GM12872 (cell line): ENCODE measurements around the gene CD300C.

Experiments used
- TF ChIP-seq, protein P1 (sequence below): IDR thresholded peaks from 3 replicates; pipeline ENCODE4 v1.5.1; 2011; ENCODE audit warnings: low read depth, mild to moderate bottlenecking, low read length, moderate library complexity; ENCODE audit not compliant: insufficient read depth

Gene CD300C

DNA sequence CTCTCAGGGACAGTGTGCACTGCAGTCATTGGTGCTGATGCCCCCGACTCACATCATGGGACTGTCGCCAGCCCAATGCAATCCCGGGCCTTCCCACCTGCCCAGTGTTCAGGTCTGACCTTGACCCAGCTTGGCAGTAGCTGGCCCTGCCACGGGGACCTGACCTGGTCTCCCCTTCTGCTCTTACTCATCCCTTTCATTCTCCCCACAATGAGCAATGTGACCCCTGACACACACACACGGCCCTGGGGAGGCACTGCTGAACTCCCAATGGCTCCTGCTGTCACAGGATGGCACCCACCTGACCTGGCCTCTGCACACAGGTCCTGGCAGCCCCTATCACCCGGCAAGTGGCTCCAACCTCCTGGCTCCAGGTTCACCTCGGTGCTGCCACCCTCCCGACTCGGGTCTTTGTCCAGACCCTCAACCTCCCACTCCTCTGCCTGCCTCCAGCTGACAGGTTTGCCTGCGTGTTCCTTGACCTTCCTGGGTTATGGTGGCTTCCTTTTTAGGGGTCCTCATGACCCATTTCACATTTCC lies 6.6 kb downstream of the CD300C start:
- TF ChIP-seq, protein P1, sequence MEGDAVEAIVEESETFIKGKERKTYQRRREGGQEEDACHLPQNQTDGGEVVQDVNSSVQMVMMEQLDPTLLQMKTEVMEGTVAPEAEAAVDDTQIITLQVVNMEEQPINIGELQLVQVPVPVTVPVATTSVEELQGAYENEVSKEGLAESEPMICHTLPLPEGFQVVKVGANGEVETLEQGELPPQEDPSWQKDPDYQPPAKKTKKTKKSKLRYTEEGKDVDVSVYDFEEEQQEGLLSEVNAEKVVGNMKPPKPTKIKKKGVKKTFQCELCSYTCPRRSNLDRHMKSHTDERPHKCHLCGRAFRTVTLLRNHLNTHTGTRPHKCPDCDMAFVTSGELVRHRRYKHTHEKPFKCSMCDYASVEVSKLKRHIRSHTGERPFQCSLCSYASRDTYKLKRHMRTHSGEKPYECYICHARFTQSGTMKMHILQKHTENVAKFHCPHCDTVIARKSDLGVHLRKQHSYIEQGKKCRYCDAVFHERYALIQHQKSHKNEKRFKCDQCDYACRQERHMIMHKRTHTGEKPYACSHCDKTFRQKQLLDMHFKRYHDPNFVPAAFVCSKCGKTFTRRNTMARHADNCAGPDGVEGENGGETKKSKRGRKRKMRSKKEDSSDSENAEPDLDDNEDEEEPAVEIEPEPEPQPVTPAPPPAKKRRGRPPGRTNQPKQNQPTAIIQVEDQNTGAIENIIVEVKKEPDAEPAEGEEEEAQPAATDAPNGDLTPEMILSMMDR: no peak

DNA sequence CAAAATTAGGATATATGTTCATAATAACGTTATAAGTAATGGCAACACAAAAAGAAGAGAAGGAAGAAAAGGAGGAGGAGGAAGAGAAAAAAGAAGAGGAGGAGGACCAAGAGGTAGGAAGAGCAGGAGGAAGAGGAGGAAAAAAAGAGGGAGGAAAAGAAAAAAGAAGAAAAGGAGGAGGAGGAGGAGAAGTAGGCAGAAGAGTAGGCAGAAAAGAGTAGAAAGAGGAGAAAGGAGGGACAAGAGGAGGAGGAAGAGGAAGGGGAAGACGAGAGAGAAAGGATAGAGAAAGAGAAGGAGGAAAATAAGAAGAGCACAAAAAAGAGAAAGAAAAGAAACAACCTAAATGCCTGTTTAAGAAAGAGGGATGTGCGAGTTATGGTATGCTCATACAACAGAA lies 9.0 kb downstream of the CD300C start:
- TF ChIP-seq, protein P1: no peak

DNA sequence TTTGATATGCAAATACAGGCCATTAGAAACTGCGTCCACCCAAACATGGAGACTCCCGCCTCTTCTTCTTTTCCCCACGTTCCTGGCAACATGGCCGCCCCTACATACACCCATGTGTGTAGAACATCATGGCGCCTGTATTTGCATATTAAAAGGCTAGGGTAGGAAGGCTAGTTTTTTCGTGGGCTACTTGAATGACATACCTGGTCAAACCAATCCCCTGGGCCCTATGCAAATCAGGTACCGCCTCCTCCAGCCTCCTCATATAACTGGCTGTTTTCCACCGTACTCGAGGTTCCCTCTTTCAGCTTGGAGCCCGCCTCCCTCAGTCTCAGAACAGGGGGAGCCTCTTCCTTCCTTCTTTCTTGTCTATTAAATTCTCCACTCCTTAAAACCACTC lies 13.8 kb downstream of the CD300C start:
- TF ChIP-seq, protein P1: no peak

DNA sequence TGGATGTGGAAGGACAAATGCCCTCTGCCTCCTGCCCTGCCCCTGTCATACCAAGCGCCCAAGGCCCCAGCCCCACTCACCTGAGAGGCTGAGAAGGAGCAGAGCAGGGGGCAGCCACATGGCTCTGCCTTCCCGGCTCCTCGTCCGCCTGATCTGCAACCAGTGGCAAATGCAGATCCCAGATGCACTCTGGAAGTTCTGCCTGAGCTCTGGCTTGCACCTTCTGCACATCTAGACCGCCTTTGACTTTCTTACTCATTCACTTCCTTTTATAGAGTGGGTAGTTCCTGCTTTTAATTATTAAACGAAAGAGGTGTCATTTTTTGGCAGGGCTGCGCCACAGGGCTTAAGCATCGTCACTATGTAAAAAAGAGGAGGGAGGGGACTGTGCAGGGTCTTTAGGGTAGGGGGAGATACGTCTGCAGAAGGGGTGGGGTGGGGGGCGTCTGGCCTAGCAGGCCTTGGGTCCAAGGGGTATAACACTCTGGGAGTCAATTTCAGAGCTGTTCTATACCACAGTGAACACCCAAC lies 14.6 kb downstream of the CD300C start, which contains the start of gene CD300LB:
CD300LB (minus strand) TSS at position 245 of the 531 bp plus-strand sequence; CDS start at position 120, 125 bp downstream.
- TF ChIP-seq, protein P1: no peak

DNA sequence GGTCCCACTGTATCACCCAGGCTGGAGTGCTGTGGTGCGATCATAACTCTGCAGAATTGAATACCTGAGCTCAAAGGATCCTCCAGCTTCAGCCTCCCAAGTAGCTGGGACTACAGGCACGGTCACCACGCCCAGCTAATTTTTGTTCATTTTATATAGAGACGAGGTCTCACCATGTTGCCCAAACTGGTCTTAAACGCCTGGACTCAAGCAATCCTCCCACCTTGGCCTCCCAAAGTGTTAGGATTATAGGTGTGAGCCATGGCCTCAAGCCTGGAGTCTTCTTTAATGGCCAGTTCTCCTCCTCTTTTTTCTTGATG lies 15.1 kb downstream of the CD300C start:
- TF ChIP-seq, protein P1: no peak

DNA sequence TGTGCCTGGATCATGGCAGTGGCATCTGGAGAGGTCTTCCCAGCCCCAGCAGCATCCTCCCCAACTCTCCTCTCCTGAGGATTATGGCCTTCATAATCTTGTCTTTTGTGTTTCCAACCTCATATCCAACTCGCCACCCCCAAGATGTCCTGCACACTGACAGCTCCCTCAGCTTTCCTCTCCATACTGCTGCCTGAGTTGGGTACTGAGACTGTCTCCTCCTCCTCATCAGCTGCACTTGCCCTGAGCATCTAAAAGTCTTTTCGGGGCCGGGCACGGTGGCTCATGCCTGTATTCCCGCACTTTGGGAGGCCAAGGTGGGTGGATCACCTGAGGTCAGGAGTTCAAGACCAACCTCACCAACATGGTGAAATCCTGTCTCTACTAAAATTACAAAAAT lies 16.7 kb downstream of the CD300C start:
- TF ChIP-seq, protein P1: no peak

DNA sequence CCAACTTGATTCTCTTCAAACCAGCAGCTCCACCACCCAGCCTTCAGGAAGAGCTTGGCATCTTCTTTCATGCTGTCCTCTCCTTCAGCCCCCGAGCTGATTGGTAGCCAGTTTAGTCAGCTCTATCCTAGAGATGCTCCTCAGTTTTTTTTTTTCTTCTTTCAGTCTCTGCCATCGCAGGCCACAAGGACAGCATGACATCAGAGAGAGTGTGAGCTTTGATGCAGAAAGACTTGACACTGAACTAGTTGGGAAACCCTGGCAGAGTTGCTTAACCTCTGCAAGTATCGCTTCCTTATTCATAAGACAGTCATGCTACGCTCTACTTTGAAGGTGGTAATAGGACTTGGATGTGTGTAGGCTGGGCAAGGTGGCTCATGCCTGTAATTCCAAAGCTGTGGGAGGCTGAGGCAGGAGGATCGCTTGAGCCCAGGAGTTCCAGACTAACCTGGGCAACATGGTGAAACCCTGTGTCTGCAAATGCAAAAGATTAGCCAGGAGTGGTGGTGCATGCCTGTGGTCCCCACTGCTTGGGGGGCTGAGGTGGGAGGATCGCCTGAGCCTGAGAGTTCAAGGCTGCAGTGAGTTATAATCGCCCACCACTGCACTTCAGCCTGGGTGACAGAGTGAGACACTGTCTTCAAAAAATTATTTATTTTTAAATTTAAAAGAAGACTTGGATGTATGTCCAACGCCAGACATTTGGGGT lies 17.3 kb downstream of the CD300C start:
- TF ChIP-seq, protein P1: no peak
